ENCODE measurements around the gene TMEM222. TPM values are rescaled to one million over a fixed set of nuclear protein-coding genes. Genes with fewer than 3 reads are reported as not detected.

TMEM222 gene
- total and polyA plus RNA-seq, 10 of the 15 experiments (the other 5 are each of a cell fraction or from before 2014, with no cell fraction given): 3.8 to 43.5 (median 35.4) TPM

- ChIA-PET SMC1A (ENCODE audit: uncharacterized antibody, unreplicated experiment) (interaction anchor here (0.8 to 2.0 kb wide), 10 partner anchors 8 to 250 kb away, joined by 3 to 16 read pairs (median 4); partner anchors contain the start of gene MAP3K6), RAD21 (ENCODE audit: unreplicated experiment) (interaction anchor here (0.7 to 3.1 kb wide), 8 partner anchors 9 to 257 kb away, joined by 3 to 16 read pairs (median 4); partner anchors contain the start of genes GPR3 and MAP3K6), POLR2A (no interaction called here), CTCF (interaction anchor here (0.9 to 8.7 kb wide), 22 partner anchors 10 to 306 kb away, joined by 3 to 126 read pairs (median 5); partner anchors contain the start of genes AHDC1, GPR3, MAP3K6 and SYTL1)
- no TSS peak for BruUV-seq (replicated peaks)
- TF ChIP-seq, protein P1, sequence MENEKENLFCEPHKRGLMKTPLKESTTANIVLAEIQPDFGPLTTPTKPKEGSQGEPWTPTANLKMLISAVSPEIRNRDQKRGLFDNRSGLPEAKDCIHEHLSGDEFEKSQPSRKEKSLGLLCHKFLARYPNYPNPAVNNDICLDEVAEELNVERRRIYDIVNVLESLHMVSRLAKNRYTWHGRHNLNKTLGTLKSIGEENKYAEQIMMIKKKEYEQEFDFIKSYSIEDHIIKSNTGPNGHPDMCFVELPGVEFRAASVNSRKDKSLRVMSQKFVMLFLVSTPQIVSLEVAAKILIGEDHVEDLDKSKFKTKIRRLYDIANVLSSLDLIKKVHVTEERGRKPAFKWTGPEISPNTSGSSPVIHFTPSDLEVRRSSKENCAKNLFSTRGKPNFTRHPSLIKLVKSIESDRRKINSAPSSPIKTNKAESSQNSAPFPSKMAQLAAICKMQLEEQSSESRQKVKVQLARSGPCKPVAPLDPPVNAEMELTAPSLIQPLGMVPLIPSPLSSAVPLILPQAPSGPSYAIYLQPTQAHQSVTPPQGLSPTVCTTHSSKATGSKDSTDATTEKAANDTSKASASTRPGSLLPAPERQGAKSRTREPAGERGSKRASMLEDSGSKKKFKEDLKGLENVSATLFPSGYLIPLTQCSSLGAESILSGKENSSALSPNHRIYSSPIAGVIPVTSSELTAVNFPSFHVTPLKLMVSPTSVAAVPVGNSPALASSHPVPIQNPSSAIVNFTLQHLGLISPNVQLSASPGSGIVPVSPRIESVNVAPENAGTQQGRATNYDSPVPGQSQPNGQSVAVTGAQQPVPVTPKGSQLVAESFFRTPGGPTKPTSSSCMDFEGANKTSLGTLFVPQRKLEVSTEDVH (IDR thresholded peaks at IDR 0.05; ENCODE audit: low read depth, partially characterized antibody): no peak
- no peaks in the 10 kb centered on the region for H3K9me3 ChIP-seq (replicated peaks; ENCODE audit: control insufficient read depth, insufficient read depth, low read length)
- DNase-seq (ENCODE audit: low read depth, low spot score) (no peak), ATAC-seq (no peak), FAIRE-seq (no peak)
- intact Hi-C loops (cut with micrococcal nuclease; ENCODE audit: unreplicated experiment): loop anchor here (1.0 kb wide), 1 partner anchor 32 kb away; no protein-coding TSS in a partner anchor
- H3K4me2 ChIP-seq (ENCODE audit: control insufficient read depth, insufficient read depth): peak overlapping the region; percentile 68; the same call in 1 of the 2 replicates
- H3K79me2 ChIP-seq (ENCODE audit: control insufficient read depth, insufficient read depth, low read length): no peaks in the 10 kb centered on the region
- H2AFZ ChIP-seq (ENCODE audit: control insufficient read depth, low read depth, low read length): peak overlapping the region; percentile 93
- no peak overlapping the region for H3K9ac ChIP-seq (ENCODE audit: control insufficient read depth, insufficient read depth, low read length)
- H3K27ac ChIP-seq (ENCODE audit: control insufficient read depth, insufficient read depth): no peak overlapping the region
- H3K4me3 ChIP-seq: peak overlapping the region; percentile 54; the same call in 1 of the 2 replicates
- peaks cover 13% of the 10 kb centered on the region for H3K4me1 ChIP-seq (ENCODE audit: control insufficient read depth, insufficient read depth, low read length)
- no peaks in the 10 kb centered on the region; a peak in 1 of 4 replicates for H3K27me3 ChIP-seq (replicated peaks in 1 of 2; ENCODE audit: control insufficient read depth in 2 of 2, insufficient read depth in 2 of 2, low read length in 1 of 2)
- H4K20me1 ChIP-seq (ENCODE audit: control insufficient read depth, insufficient read depth): no peaks in the 10 kb centered on the region
- no peaks in the 10 kb centered on the region for H3K36me3 ChIP-seq (ENCODE audit: control insufficient read depth in 2 of 2, insufficient read depth in 2 of 2, low read length in 1 of 2)
- in situ Hi-C loops (cut with MboI): no loop called here
- 23% methylated on average over 34 of the region's 37 CpGs for WGBS (ENCODE audit: insufficient coverage, insufficient replicate concordance, low lambda C conversion rate, missing lambda C conversion rate)
Measured at GRCh38 chr1:27356619-27357280, 34.8 kb downstream of the TMEM222 start.

Data from GM12878 (cell line).